HepG2 (cell line): ENCODE data around the gene DMXL2. TPM values are rescaled to one million over a fixed set of nuclear protein-coding genes. Genes with fewer than 3 reads are reported as not detected.

Experiments used
- ATAC-seq: fragments of 200-7000 bp; cut with Tn5 transposase; 3 replicates; pipeline ENCODE4 v1.9.1; 2020; ENCODE audit warnings: mild to moderate bottlenecking, moderate library complexity
- BruUV-seq: library from RNA; stranded (reverse); fragments of 400-500 nt; replicated peaks from 2 replicates; lab custom pipeline; 2021; lab: Mats Ljungman, UMichigan
- CTCF ChIA-PET: fragments of 300-600 bp; formaldehyde crosslinking; extraction: SDS; loops from one replicate; lab custom pipeline; 2021; ENCODE audit warnings: low total read pairs, inconsistent platforms, low intra/inter-chr PET ratio; lab: Yijun Ruan, JAX
- POLR2A ChIA-PET: fragments of 350-600 bp; sonication (Branson Sonifier 250); formaldehyde crosslinking; loops from one replicate; lab custom pipeline; 2020; ENCODE audit warnings: antibody characterized with exemption, inconsistent platforms; lab: Yijun Ruan, JAX
- DNase-seq: peaks from one replicate; pipeline ENCODE4 v3.0.0-alpha.2; 2015; ENCODE audit warnings: low spot score
- FAIRE-seq: peaks from 3 replicates; lab custom pipeline; 2011; peaks lifted over from hg19 to GRCh38; lab: Jason Lieb, UNC
- H2AFZ ChIP-seq: one replicate; pipeline ENCODE4 v1.6.1; 2011; ENCODE audit warnings: low read length, inconsistent platforms
- H3K27ac ChIP-seq: fragments of 300-600 bp; 3 replicates; pipeline ENCODE4 v1.8.0; 2011; ENCODE audit warnings: mixed run types, mild to moderate bottlenecking, mixed read lengths, low read length, inconsistent platforms; ENCODE audit not compliant: insufficient read depth; ENCODE audit errors: extremely low read length
- H3K27me3 ChIP-seq, 2 experiments: fragments of 200-600 bp in 1 of 2; 2 replicates in 1 of 2; 3 replicates in 1 of 2; pipeline versions ENCODE4 v1.6.0 to v1.8.0; 2011; ENCODE audit warnings: low read length in 2 of 2, mild to moderate bottlenecking in 2 of 2, moderate library complexity in 2 of 2, inconsistent platforms in 1 of 2; ENCODE audit not compliant: insufficient read depth in 2 of 2, control insufficient read depth in 1 of 2
- H3K36me3 ChIP-seq, 2 experiments: fragments of 200-600 bp in 1 of 2; replicated peaks in 1 of 2; 2 replicates in 1 of 2; 3 replicates in 1 of 2; pipeline versions ENCODE4 v1.5.1 to v1.8.0; 2011; ENCODE audit warnings: low read length in 2 of 2, inconsistent platforms in 1 of 2; ENCODE audit not compliant: insufficient read depth in 2 of 2, control insufficient read depth in 1 of 2
- H3K4me1 ChIP-seq: 2 replicates; pipeline ENCODE4 v1.5.1; 2012; ENCODE audit warnings: low read length, inconsistent platforms; ENCODE audit not compliant: insufficient read depth
- H3K4me2 ChIP-seq: 2 replicates; pipeline ENCODE4 v1.6.0; 2011; ENCODE audit warnings: low read depth, low read length, inconsistent platforms
- H3K4me3 ChIP-seq, 3 experiments: fragments of 200-600 bp in 1 of 3; sonication (generic), shearing (Covaris generic) in 1 of 3; replicated peaks in 1 of 3; 2 replicates each; pipeline ENCODE4 v1.5.1; 2011 to 2016; ENCODE audit warnings: low read length in 3 of 3, inconsistent platforms in 2 of 3, low read depth in 2 of 3, mild to moderate bottlenecking in 2 of 3, control low read depth in 1 of 3, mixed read lengths in 1 of 3; ENCODE audit not compliant: insufficient read depth in 1 of 3
- H3K79me2 ChIP-seq: one replicate; pipeline ENCODE4 v1.6.1; 2011; ENCODE audit warnings: low read length, inconsistent platforms; ENCODE audit not compliant: insufficient read depth
- H3K9ac ChIP-seq: 2 replicates; pipeline ENCODE4 v1.6.0; 2011; ENCODE audit warnings: mild to moderate bottlenecking, low read depth, low read length, inconsistent platforms; ENCODE audit not compliant: insufficient read depth
- H3K9me3 ChIP-seq: 2 replicates; pipeline ENCODE4 v1.5.1; 2012; ENCODE audit warnings: mild to moderate bottlenecking, low read length
- H4K20me1 ChIP-seq: 2 replicates; pipeline ENCODE4 v1.6.0; 2011; ENCODE audit warnings: inconsistent platforms, mild to moderate bottlenecking, low read length, moderate library complexity; ENCODE audit not compliant: insufficient read depth
- FOXJ3 ChIP-seq: sonication (generic); formaldehyde crosslinking; IDR thresholded peaks from 2 replicates; pipeline ENCODE4 v1.4.0; 2020; ENCODE audit warnings: missing genetic modification reagents, mild to moderate bottlenecking, borderline replicate concordance
- FOXM1 ChIP-seq: sonication (generic); formaldehyde crosslinking; IDR thresholded peaks from 2 replicates; pipeline ENCODE4 v1.5.0; 2020; ENCODE audit warnings: missing genetic modification reagents
- GABPA ChIP-seq, 2 experiments: IDR thresholded peaks; 2 replicates each; pipeline ENCODE4 v1.6.1; 2011 to 2016; ENCODE audit warnings: low read depth in 2 of 2, low read length in 1 of 2, missing biosample characterization in 1 of 2, missing genetic modification characterization in 1 of 2
- HMGXB4 ChIP-seq, 2 experiments: sonication (generic) in 1 of 2; formaldehyde crosslinking in 1 of 2; IDR thresholded peaks; 2 replicates each; pipeline versions ENCODE4 v1.4.0 to v1.6.1; 2018 to 2020; ENCODE audit warnings: missing genetic modification reagents in 2 of 2, borderline replicate concordance in 1 of 2, low read depth in 1 of 2, mild to moderate bottlenecking in 1 of 2, missing biosample characterization in 1 of 2
- IKZF4 ChIP-seq: sonication (generic); formaldehyde crosslinking; IDR thresholded peaks from 2 replicates; pipeline ENCODE4 v1.5.1; 2020; ENCODE audit warnings: borderline replicate concordance, mild to moderate bottlenecking, low read depth, missing genetic modification reagents; ENCODE audit errors: not compliant biosample characterization
- MAX ChIP-seq: IDR thresholded peaks from 2 replicates; pipeline ENCODE4 v1.6.1; 2012; ENCODE audit warnings: inconsistent platforms
- NFIB ChIP-seq: sonication (generic); formaldehyde crosslinking; IDR thresholded peaks from 2 replicates; pipeline ENCODE4 v1.9.0; 2021; ENCODE audit warnings: missing genetic modification reagents, mild to moderate bottlenecking, borderline replicate concordance
- THRA ChIP-seq: sonication (generic); formaldehyde crosslinking; IDR thresholded peaks from 2 replicates; pipeline ENCODE4 v1.4.0; 2020; ENCODE audit warnings: missing genetic modification reagents, borderline replicate concordance
- YY1 ChIP-seq: IDR thresholded peaks from 2 replicates; pipeline ENCODE4 v1.6.1; 2011; ENCODE audit warnings: low read length, low read depth, moderate library complexity, mild to moderate bottlenecking; ENCODE audit not compliant: insufficient read depth, insufficient replicate concordance
- ZNF136 ChIP-seq: sonication (generic); formaldehyde crosslinking; IDR thresholded peaks from 2 replicates; pipeline ENCODE4 v1.8.1; 2022; ENCODE audit warnings: low read depth, mild to moderate bottlenecking, moderate library complexity, missing genetic modification reagents
- ZNF562 ChIP-seq: sonication (generic); formaldehyde crosslinking; IDR thresholded peaks from 2 replicates; pipeline ENCODE4 v1.8.0; 2022; ENCODE audit warnings: missing genetic modification reagents, borderline replicate concordance
- ZNF724P ChIP-seq: sonication (generic); formaldehyde crosslinking; IDR thresholded peaks from 2 replicates; pipeline ENCODE4 v1.8.0; 2022; ENCODE audit warnings: missing genetic modification reagents, borderline replicate concordance
- ZSCAN20 ChIP-seq: sonication (generic); formaldehyde crosslinking; IDR thresholded peaks from 2 replicates; pipeline ENCODE4 v1.4.0; 2020; ENCODE audit warnings: missing genetic modification reagents, mild to moderate bottlenecking, borderline replicate concordance
- WGBS: methylation state at CpG from one replicate; pipeline ENCODE4 v1.1.6; 2017; ENCODE audit warnings: low lambda C conversion rate; 5-methylcytosine and 5-hydroxymethylcytosine counted together
- in situ Hi-C: cut with HindIII; loops from 2 replicates; pipeline ENCODE4 v1.10.0; 2017; ENCODE audit warnings: low pct_unique_long_range_greater_than_20kb; ENCODE audit not compliant: extremely low pct_ligation_motif_present
- intact Hi-C: fragments of 100-400 bp; cut with micrococcal nuclease; formaldehyde crosslinking; loops from one replicate; pipeline ENCODE4 v1.10.0; 2022; ENCODE audit not compliant: unreplicated experiment
- polyA plus RNA-seq, 8 experiments: library from polyadenylated mRNA; depleted of rRNA in 3 of 8; stranded (reverse) in 7 of 8; unstranded in 1 of 8; fragments of >200 nt; fragmentation: Illumina TruSeq in 4 of 8; extraction: Trizol in 4 of 8; gene quantifications; 2 replicates each; pipeline versions ENCODE4 v1.2.1 to v1.2.3, GENCODE V29; 2011 to 2016; ENCODE audit warnings: low read depth in 4 of 8, missing spikeins in 1 of 8, mixed read lengths in 1 of 8; ENCODE audit not compliant: insufficient read depth in 1 of 8
- total RNA-seq, 5 experiments: library from RNA; depleted of rRNA; stranded (reverse); fragments of >200 nt; fragmentation: Illumina TruSeq; extraction: Trizol; gene quantifications; 2 replicates each; pipeline ENCODE4 v1.2.3, GENCODE V29; 2016; ENCODE audit warnings: low read depth in 1 of 5

DMXL2 gene
- total and polyA plus RNA-seq, 2 of the 13 experiments (the other 11 are each of a cell fraction or from before 2014, with no cell fraction given) = 11.6 to 15.3 TPM

- Histone ChIP-seq H3K4me2 (no peak overlapping the region), H3K9ac (no peak overlapping the region), H2AFZ (no peak overlapping the region), H3K4me1 (peaks cover 13% of the 10 kb centered on the region), H4K20me1 (no peaks in the 10 kb centered on the region), H3K9me3 (no peaks in the 10 kb centered on the region), H3K36me3 (no peaks in the 10 kb centered on the region), H3K79me2 (no peaks in the 10 kb centered on the region), H3K27me3 (no peaks in the 10 kb centered on the region)
- in situ Hi-C loops = no loop called here
- no peak for FAIRE-seq
- CTCF ChIA-PET = no interaction called here
- ATAC-seq = peak; percentile 61
- POLR2A ChIA-PET = no interaction called here
- DNase-seq = no peak
- intact Hi-C loops = no loop called here
- no TSS peak for BruUV-seq
- TF ChIP-seq ZNF136 (CRISPR knock-in tag) (no peak), ZSCAN20 (CRISPR knock-in tag) (no peak), FOXJ3 (no peak)
- TF ChIP-seq, all 625 proteins: peak for 0
- 100% methylated on average over 1 of the region's 4 CpGs for WGBS
- no peak overlapping the region for H3K4me3 ChIP-seq
- no peak overlapping the region for H3K27ac ChIP-seq
Measured at GRCh38 chr15:51443282-51443914, 179.2 kb downstream of the DMXL2 start.

GRCh38 chr15:51438526-51438925 lies 184.0 kb downstream of the DMXL2 start:
- CTCF ChIA-PET = no interaction called here
- intact Hi-C loops (no loop called here), in situ Hi-C loops (no loop called here)
- WGBS = 29% methylated on average over 2 of the region's 2 CpGs
- Histone ChIP-seq H3K36me3 (no peaks in the 10 kb centered on the region), H4K20me1 (no peaks in the 10 kb centered on the region), H3K4me1 (peaks cover 5% of the 10 kb centered on the region), H2AFZ (no peak overlapping the region), H3K9ac (no peak overlapping the region), H3K4me3 (no peak overlapping the region), H3K79me2 (no peaks in the 10 kb centered on the region), H3K27me3 (no peaks in the 10 kb centered on the region), H3K9me3 (no peaks in the 10 kb centered on the region), H3K4me2 (no peak overlapping the region), H3K27ac (no peak overlapping the region)
- TF ChIP-seq IKZF4 (CRISPR knock-in tag) = no peak
- TF ChIP-seq THRA (CRISPR knock-in tag) = no peak
- TF ChIP-seq ZNF724P (CRISPR knock-in tag) = no peak
- TF ChIP-seq HMGXB4 (CRISPR knock-in tag; IDR thresholded peaks at IDR 0.05; ENCODE audit: borderline replicate concordance in 1 of 2, low read depth in 1 of 2) = no peak
- TF ChIP-seq YY1 = no peak
- TF ChIP-seq GABPA (IDR thresholded peaks at IDR 0.05; ENCODE audit: low read depth, low read length) = no peak
- no peak for TF ChIP-seq GABPA (CRISPR knock-in tag; IDR thresholded peaks at IDR 0.05; ENCODE audit: low read depth)
- TF ChIP-seq MAX = no peak
- TF ChIP-seq NFIB (CRISPR knock-in tag) = no peak
- no peak for TF ChIP-seq FOXM1
- no peak for TF ChIP-seq ZNF562 (CRISPR knock-in tag)
- FAIRE-seq (no peak), DNase-seq (no peak), ATAC-seq (no peak)
- no TSS peak for BruUV-seq
- POLR2A ChIA-PET = no interaction called here
